WTC11 (cell line): ENCODE data around the gene PCDH9. TPM values are rescaled to one million over a fixed set of nuclear protein-coding genes. Genes with fewer than 3 reads are reported as not detected.

Experiments used
- ATAC-seq: fragments of 200-7000 bp; cut with Tn5 transposase; 2 replicates; pipeline ENCODE4 v1.10.0; 2021; ENCODE audit warnings: mild to moderate bottlenecking, moderate library complexity
- CTCF ChIA-PET: fragments of 300-600 bp; sonication (Branson Sonifier 250); formaldehyde crosslinking; loops from one replicate; lab custom pipeline; 2021; ENCODE audit warnings: antibody characterized with exemption; lab: Charles Lee
- POLR2A ChIA-PET: fragments of 350-600 bp; sonication (Branson Sonifier 250); formaldehyde crosslinking; loops from one replicate; lab custom pipeline; 2021; ENCODE audit warnings: antibody characterized with exemption; lab: Charles Lee
- DNase-seq: peaks from one replicate; pipeline ENCODE4 v3.0.0; 2021; ENCODE audit warnings: low spot score
- H3K27ac Mint-ChIP-seq: 2 replicates; pipeline ENCODE4 v1.8.0; 2021; ENCODE audit warnings: mixed read lengths
- H3K27me3 Mint-ChIP-seq: 2 replicates; pipeline ENCODE4 v1.8.0; 2021; ENCODE audit warnings: low read depth, mild to moderate bottlenecking, moderate library complexity, mixed read lengths
- H3K36me3 Mint-ChIP-seq: 2 replicates; pipeline ENCODE4 v1.8.0; 2021; ENCODE audit warnings: mixed read lengths
- H3K4me1 Mint-ChIP-seq: 2 replicates; pipeline ENCODE4 v1.8.0; 2022; ENCODE audit warnings: mixed read lengths
- H3K4me3 Mint-ChIP-seq: 2 replicates; pipeline ENCODE4 v1.8.0; 2021; ENCODE audit warnings: mild to moderate bottlenecking, moderate library complexity, mixed read lengths
- H3K9me3 Mint-ChIP-seq: 2 replicates; pipeline ENCODE4 v1.8.0; 2021; ENCODE audit warnings: mixed read lengths
- AFF4 ChIP-seq: sonication (generic); formaldehyde crosslinking; IDR thresholded peaks from 2 replicates; pipeline ENCODE4 v1.8.1; 2023; ENCODE audit warnings: mild to moderate bottlenecking, missing genetic modification reagents, borderline replicate concordance
- ATF3 ChIP-seq: sonication (generic); formaldehyde crosslinking; conservative IDR thresholded peaks from 2 replicates; pipeline ENCODE4 v1.8.1; 2022; ENCODE audit warnings: mild to moderate bottlenecking, missing genetic modification reagents
- CBFB ChIP-seq: sonication (generic); formaldehyde crosslinking; IDR thresholded peaks from 2 replicates; pipeline ENCODE4 v1.8.1; 2022; ENCODE audit warnings: mild to moderate bottlenecking, low read depth, missing genetic modification reagents
- CDX4 ChIP-seq: fragments of 250-450 bp; sonication (Bioruptor Pico); IDR thresholded peaks from 2 replicates; pipeline ENCODE4 v1.9.0; 2021; ENCODE audit warnings: moderate library complexity, mild to moderate bottlenecking, inconsistent platforms, borderline replicate concordance
- CREM ChIP-seq: sonication (generic); formaldehyde crosslinking; IDR thresholded peaks from 2 replicates; pipeline ENCODE4 v1.8.1; 2022; ENCODE audit warnings: mild to moderate bottlenecking, missing genetic modification reagents, moderate library complexity
- HMGA2 ChIP-seq: fragments of 250-450 bp; sonication (Bioruptor Pico); IDR thresholded peaks from 2 replicates; pipeline ENCODE4 v1.4.0; 2021; ENCODE audit warnings: mild to moderate bottlenecking, moderate library complexity
- IRF2 ChIP-seq: sonication (generic); formaldehyde crosslinking; IDR thresholded peaks from 2 replicates; pipeline ENCODE4 v1.8.0; 2022; ENCODE audit warnings: low read depth, missing genetic modification reagents, borderline replicate concordance
- JAZF1 ChIP-seq: fragments of 250-450 bp; sonication (Bioruptor Pico); IDR thresholded peaks from 2 replicates; pipeline ENCODE4 v1.9.0; 2021; ENCODE audit warnings: moderate library complexity, mild to moderate bottlenecking, inconsistent platforms
- KAT7 ChIP-seq: sonication (generic); formaldehyde crosslinking; IDR thresholded peaks from 2 replicates; pipeline ENCODE4 v1.8.1; 2023; ENCODE audit warnings: missing genetic modification reagents, mild to moderate bottlenecking, borderline replicate concordance
- NFYB ChIP-seq: sonication (generic); formaldehyde crosslinking; conservative IDR thresholded peaks from 2 replicates; pipeline ENCODE4 v1.8.0; 2022; ENCODE audit warnings: low read depth, missing genetic modification reagents
- NR2C2 ChIP-seq: sonication (generic); formaldehyde crosslinking; IDR thresholded peaks from 2 replicates; pipeline ENCODE4 v1.8.0; 2022; ENCODE audit warnings: mild to moderate bottlenecking, missing genetic modification reagents
- NR3C1 ChIP-seq: sonication (generic); formaldehyde crosslinking; conservative IDR thresholded peaks from 2 replicates; pipeline ENCODE4 v1.8.1; 2023; ENCODE audit warnings: low read depth, mild to moderate bottlenecking, missing genetic modification reagents
- TEAD4 ChIP-seq: sonication (generic); formaldehyde crosslinking; IDR thresholded peaks from 2 replicates; pipeline ENCODE4 v1.8.0; 2022; ENCODE audit warnings: mild to moderate bottlenecking, missing genetic modification reagents
- ZBTB43 ChIP-seq: sonication (generic); formaldehyde crosslinking; IDR thresholded peaks from 2 replicates; pipeline ENCODE4 v1.8.1; 2023; ENCODE audit warnings: mild to moderate bottlenecking, missing genetic modification reagents
- ZNF121 ChIP-seq: sonication (generic); formaldehyde crosslinking; IDR thresholded peaks from 2 replicates; pipeline ENCODE4 v1.8.0; 2023; ENCODE audit warnings: missing genetic modification reagents
- ZNF219 ChIP-seq: sonication (generic); formaldehyde crosslinking; IDR thresholded peaks from 2 replicates; pipeline ENCODE4 v1.8.0; 2023; ENCODE audit warnings: missing genetic modification reagents, mild to moderate bottlenecking, borderline replicate concordance
- ZNF232 ChIP-seq: sonication (generic); formaldehyde crosslinking; IDR thresholded peaks from 2 replicates; pipeline ENCODE4 v1.8.0; 2022; ENCODE audit warnings: mild to moderate bottlenecking, missing genetic modification reagents
- ZNF263 ChIP-seq: sonication (generic); formaldehyde crosslinking; IDR thresholded peaks from 2 replicates; pipeline ENCODE4 v1.8.1; 2022; ENCODE audit warnings: low read depth, mild to moderate bottlenecking, moderate library complexity, missing genetic modification reagents
- ZNF423 ChIP-seq: fragments of 250-450 bp; sonication (Bioruptor Pico); IDR thresholded peaks from 2 replicates; pipeline ENCODE4 v2.1.2; 2022; ENCODE audit warnings: mild to moderate bottlenecking, moderate library complexity
- ZSCAN18 ChIP-seq: fragments of 250-450 bp; sonication (Bioruptor Pico); IDR thresholded peaks from 2 replicates; pipeline ENCODE4 v2.1.2; 2022; ENCODE audit warnings: mild to moderate bottlenecking, moderate library complexity
- total RNA-seq: library from RNA; stranded (reverse); gene quantifications from 3 replicates; pipeline ENCODE4 v1.2.3, GENCODE V29; 2021

Gene PCDH9
- total RNA-seq, 1 experiment from 2014 or later, result 0.48 TPM

GRCh38 chr13:67216864-67217263 is 13.3 kb downstream of the PCDH9 start (continued):
- no peak for TF ChIP-seq AFF4
- no peak for TF ChIP-seq JAZF1
- no peak for TF ChIP-seq KAT7

- Mint-ChIP-seq H3K4me3 (no peak overlapping the region), H3K4me1 (no peaks in the 10 kb centered on the region), H3K27ac (no peak overlapping the region), H3K36me3 (no peaks in the 10 kb centered on the region), H3K9me3 (no peaks in the 10 kb centered on the region), H3K27me3 (no peaks in the 10 kb centered on the region)
- ATAC-seq, result no peak
- ChIA-PET POLR2A (no interaction called here), CTCF (no interaction called here)
- no peak for DNase-seq
- TF ChIP-seq CREM (CRISPR knock-in tag), result no peak
- TF ChIP-seq IRF2 (CRISPR knock-in tag), result no peak
- TF ChIP-seq TEAD4 (CRISPR knock-in tag), result no peak
- no peak for TF ChIP-seq ZBTB43 (CRISPR knock-in tag)
- TF ChIP-seq HMGA2 (CRISPR knock-in tag), result no peak
- TF ChIP-seq ZNF219 (CRISPR knock-in tag), result no peak
- no peak for TF ChIP-seq ZNF121
- TF ChIP-seq ATF3, result no peak
- TF ChIP-seq NR2C2 (CRISPR knock-in tag), result no peak
Measured at GRCh38 chr13:67210208-67210607, 19.9 kb downstream of the PCDH9 start.

GRCh38 chr13:67208552-67208951 is 21.6 kb downstream of the PCDH9 start:
- Mint-ChIP-seq H3K36me3 (no peaks in the 10 kb centered on the region), H3K27ac (no peak overlapping the region), H3K9me3 (no peaks in the 10 kb centered on the region), H3K4me3 (no peak overlapping the region), H3K27me3 (no peaks in the 10 kb centered on the region), H3K4me1 (no peaks in the 10 kb centered on the region)
- TF ChIP-seq NR3C1 (no peak), ZNF423 (CRISPR knock-in tag) (no peak), ZSCAN18 (CRISPR knock-in tag) (no peak), ZNF263 (no peak), ZNF121 (no peak), CBFB (CRISPR knock-in tag) (no peak), ZNF232 (CRISPR knock-in tag) (no peak), NFYB (CRISPR knock-in tag) (no peak), AFF4 (no peak), CDX4 (CRISPR knock-in tag) (no peak)
- ChIA-PET CTCF (no interaction called here), POLR2A (no interaction called here)
- ATAC-seq (no peak), DNase-seq (no peak)
